Karpas-422 (cell line): Measurements from ENCODE around the gene HOXD10. TPM values are rescaled to one million over a fixed set of nuclear protein-coding genes. Genes with fewer than 3 reads are reported as not detected.

Experiments
- DNase-seq: peaks from one replicate; pipeline ENCODE4 v3.0.0-alpha.2; 2015
- H2AFZ ChIP-seq: fragments of 200-600 bp; sonication (generic); 2 replicates; pipeline ENCODE4 v1.6.1; 2014; ENCODE audit warnings: antibody characterized with exemption, low read length, mixed read lengths
- H3K27ac ChIP-seq: fragments of 200-600 bp; sonication (generic); 2 replicates; pipeline ENCODE4 v1.5.1; 2014; ENCODE audit warnings: mild to moderate bottlenecking, low read length, moderate library complexity
- H3K27me3 ChIP-seq: fragments of 200-600 bp; sonication (generic); 2 replicates; pipeline ENCODE4 v1.6.1; 2014; ENCODE audit warnings: low read length, mixed read lengths
- H3K36me3 ChIP-seq: fragments of 200-600 bp; sonication (generic); 2 replicates; pipeline ENCODE4 v1.6.1; 2014; ENCODE audit warnings: low read length, mixed read lengths; ENCODE audit not compliant: insufficient read depth
- H3K4me1 ChIP-seq: fragments of 200-600 bp; sonication (generic); 2 replicates; pipeline ENCODE4 v1.6.1; 2014; ENCODE audit warnings: mild to moderate bottlenecking, low read length, mixed read lengths
- H3K4me2 ChIP-seq: fragments of 200-600 bp; sonication (generic); 2 replicates; pipeline ENCODE4 v1.6.1; 2014; ENCODE audit warnings: low read length, low read depth, mild to moderate bottlenecking; ENCODE audit not compliant: poor library complexity, severe bottlenecking
- H3K4me3 ChIP-seq: fragments of 200-600 bp; sonication (generic); 2 replicates; pipeline ENCODE4 v1.5.1; 2014; ENCODE audit warnings: mild to moderate bottlenecking, antibody characterized with exemption, low read length, mixed read lengths
- H3K79me2 ChIP-seq: fragments of 200-600 bp; sonication (generic); 2 replicates; pipeline ENCODE4 v1.6.1; 2014; ENCODE audit warnings: mild to moderate bottlenecking, low read length, mixed read lengths
- H3K9ac ChIP-seq: fragments of 200-600 bp; sonication (generic); 2 replicates; pipeline ENCODE4 v1.6.0; 2014; ENCODE audit warnings: low read length
- H3K9me2 ChIP-seq: fragments of 200-600 bp; sonication (generic), shearing (Covaris generic); replicated peaks from 2 replicates; pipeline ENCODE4 v1.6.0; 2014; ENCODE audit warnings: mild to moderate bottlenecking, low read length, moderate library complexity; ENCODE audit not compliant: insufficient read depth
- H3K9me3 ChIP-seq: fragments of 300-700, 200-600 bp; sonication (generic); 2 replicates; pipeline ENCODE4 v1.6.1; 2014; ENCODE audit warnings: low read length, mixed read lengths
- H4K20me1 ChIP-seq: fragments of 200-600 bp; sonication (generic); 2 replicates; pipeline ENCODE4 v1.6.1; 2014; ENCODE audit warnings: mild to moderate bottlenecking, antibody characterized with exemption, low read length, low read depth; ENCODE audit not compliant: insufficient read depth
- total RNA-seq: library from RNA; depleted of rRNA; stranded (reverse); fragments of >200 nt; shearing (Covaris generic); gene quantifications from 2 replicates; pipeline ENCODE4 v1.2.3, GENCODE V29; 2014; ENCODE audit warnings: low replicate concordance; rRNA removed

Gene HOXD10
- not detected in 2 replicates for total RNA-seq

DNA sequence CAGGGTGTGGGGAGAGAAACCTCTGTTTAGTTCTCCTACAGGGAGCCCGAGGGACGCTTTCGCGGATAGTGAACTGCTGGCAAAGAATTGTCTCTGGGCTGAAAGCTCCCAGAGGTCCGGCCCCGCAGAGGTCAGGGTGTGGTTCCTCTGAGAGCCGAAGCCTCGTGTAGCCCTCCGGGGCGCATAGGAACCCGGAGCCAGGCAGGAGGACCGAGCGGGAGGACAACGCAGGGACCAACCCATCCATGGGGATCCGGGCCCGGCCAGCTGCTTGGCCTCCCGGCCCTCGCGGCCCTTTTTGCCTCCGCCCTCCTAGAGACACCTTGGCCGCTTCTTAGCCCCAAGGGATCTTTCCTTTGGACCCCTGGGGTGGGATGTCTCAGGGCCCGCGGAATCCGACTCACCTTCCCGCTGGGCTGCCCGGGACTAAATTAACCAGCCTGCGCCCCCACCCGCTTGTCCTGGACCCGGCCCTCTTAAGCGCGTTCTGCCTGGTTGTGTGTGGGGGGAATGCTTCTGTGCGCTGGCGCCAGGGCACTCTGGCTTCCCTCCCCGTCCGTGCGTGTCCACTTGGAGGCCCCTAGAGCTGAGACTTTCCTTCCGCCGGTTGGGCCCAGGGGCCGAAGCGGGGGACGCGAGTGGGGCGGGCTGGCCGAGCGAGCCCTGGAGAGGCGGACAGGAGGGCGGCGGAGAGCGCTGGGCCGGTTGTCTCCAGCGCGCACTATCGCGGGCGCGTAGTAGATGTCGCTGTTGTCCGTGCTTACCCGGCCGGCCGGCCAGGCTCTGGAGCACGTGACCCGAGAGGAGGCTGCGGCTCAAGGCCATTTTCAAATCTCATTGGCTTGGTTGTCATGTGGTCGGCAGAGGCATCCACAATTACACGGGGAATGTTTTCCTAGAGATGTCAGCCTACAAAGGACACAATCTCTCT, at the start of gene HOXD10:
TSS of gene HOXD10 (plus strand) at position 896 of the 931 bp plus-strand sequence. CDS start 56 bp downstream, outside the sequence.
- Histone ChIP-seq H3K9me3 (no peaks in the 10 kb centered on the region), H3K4me2 (no peak within 1 kb of the TSS)

GRCh38 chr2:176067589-176068418, 48.8 kb upstream of the HOXD10 start:
- H3K27me3 ChIP-seq = no peaks in the 10 kb centered on the region

More for the DNA sequence above, at the start of gene HOXD10:
- H3K36me3 ChIP-seq = no peaks in the 10 kb centered on the region
- H3K27ac ChIP-seq = no peak within 1 kb of the TSS
- H3K4me1 ChIP-seq = peaks cover 4% of the 10 kb centered on the region
- no peaks in the 10 kb centered on the region for H4K20me1 ChIP-seq
- H3K79me2 ChIP-seq = no peaks in the 10 kb centered on the region
- H3K9ac ChIP-seq = no peak within 1 kb of the TSS
- H3K4me3 ChIP-seq = no peak within 1 kb of the TSS
- H3K9me2 ChIP-seq = no peaks in the 10 kb centered on the region
- H2AFZ ChIP-seq = no peak within 1 kb of the TSS
- DNase-seq = no peak
- H3K27me3 ChIP-seq = no peaks in the 10 kb centered on the region

DNA sequence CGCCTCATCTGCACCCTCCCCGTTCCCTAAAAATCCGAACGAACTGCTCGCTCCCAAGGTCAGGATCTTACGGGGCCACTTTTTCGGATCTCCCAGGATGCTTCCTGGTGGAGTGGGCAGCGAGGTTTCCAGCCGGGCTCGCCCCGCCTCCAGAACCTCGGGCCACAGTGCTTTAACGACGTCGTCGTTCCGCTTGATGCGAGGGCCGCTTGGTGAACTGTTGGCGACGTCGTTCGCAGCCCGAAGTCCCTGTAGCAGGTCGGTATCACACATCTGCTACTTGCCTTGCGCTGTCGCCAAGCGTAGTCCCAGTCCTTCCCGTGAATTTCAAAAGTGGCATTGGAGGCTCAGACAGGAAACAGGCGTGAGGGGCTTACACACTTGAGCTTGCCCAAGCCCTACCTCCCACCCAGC, 48.2 kb upstream of the HOXD10 start:
- Histone ChIP-seq H3K9me2 (no peaks in the 10 kb centered on the region), H3K9me3 (no peaks in the 10 kb centered on the region), H3K36me3 (no peaks in the 10 kb centered on the region), H4K20me1 (no peaks in the 10 kb centered on the region), H3K27me3 (no peaks in the 10 kb centered on the region), H2AFZ (no peak overlapping the region), H3K9ac (no peak overlapping the region), H3K4me1 (peaks cover 10% of the 10 kb centered on the region), H3K4me3 (no peak overlapping the region), H3K27ac (no peak overlapping the region), H3K4me2 (no peak overlapping the region), H3K79me2 (no peaks in the 10 kb centered on the region)
- DNase-seq = no peak

More at GRCh38 chr2:176067589-176068418, 48.8 kb upstream of the HOXD10 start:
- Histone ChIP-seq H3K4me1 (peaks cover 10% of the 10 kb centered on the region), H3K36me3 (no peaks in the 10 kb centered on the region), H3K27ac (no peak overlapping the region), H3K4me2 (no peak overlapping the region), H2AFZ (no peak overlapping the region), H3K4me3 (no peak overlapping the region), H4K20me1 (no peaks in the 10 kb centered on the region), H3K79me2 (no peaks in the 10 kb centered on the region), H3K9me2 (no peaks in the 10 kb centered on the region), H3K9ac (no peak overlapping the region), H3K9me3 (no peaks in the 10 kb centered on the region)
- DNase-seq = no peak

DNA sequence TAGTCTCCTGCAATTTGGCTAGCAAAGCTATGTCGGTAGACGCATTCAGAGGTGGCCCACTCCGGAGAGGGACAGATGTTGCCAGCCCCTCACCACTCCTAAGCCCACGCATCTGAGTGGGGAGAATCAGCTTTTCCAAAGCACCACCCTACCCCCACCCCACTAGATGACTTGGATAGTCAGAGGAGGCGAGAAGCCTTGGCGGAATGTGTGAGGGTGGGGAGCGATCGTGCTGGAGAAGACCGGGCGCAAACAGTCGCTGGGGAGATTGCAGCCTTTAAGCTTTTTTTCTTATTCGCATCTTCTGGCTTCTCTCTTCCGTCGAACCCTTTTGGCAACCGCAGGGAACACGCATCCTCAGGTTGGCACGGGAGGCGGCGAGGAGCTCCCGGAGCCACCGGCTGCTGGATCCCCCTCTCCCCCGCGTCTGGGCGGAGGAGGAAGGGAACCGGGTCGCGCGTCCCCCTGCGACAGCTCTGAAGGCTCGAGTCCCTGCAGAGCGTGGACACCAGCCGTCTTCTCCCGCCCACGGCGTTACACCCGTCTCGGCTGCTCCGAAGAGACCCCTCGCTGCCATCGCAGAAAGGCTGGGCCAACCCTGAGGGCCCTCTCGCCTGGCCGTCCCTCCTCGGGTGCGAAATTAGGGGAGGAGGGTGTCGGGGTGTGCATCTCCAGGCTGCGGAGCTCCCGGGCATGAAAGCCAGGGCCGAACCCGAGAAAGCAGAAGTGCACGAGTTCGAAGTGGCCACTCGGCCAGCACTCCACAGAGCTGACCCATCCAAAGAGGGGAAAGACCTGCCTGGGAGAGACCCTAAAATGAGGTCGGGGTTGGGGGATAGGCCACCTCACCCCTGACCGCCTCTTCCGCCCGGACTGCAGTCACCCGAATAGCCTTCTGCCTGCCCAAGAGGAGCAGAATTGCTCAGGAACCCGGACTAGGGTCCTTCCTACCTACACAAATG, 45.0 kb upstream of the HOXD10 start:
- no peaks in the 10 kb centered on the region for H3K36me3 ChIP-seq
- no peaks in the 10 kb centered on the region for H3K9me3 ChIP-seq
- no peak overlapping the region for H3K9ac ChIP-seq
- H4K20me1 ChIP-seq = no peaks in the 10 kb centered on the region
- peaks cover 7% of the 10 kb centered on the region for H3K4me1 ChIP-seq
- no peak overlapping the region for H2AFZ ChIP-seq
- no peaks in the 10 kb centered on the region for H3K9me2 ChIP-seq
- no peaks in the 10 kb centered on the region for H3K27me3 ChIP-seq
- H3K79me2 ChIP-seq = no peaks in the 10 kb centered on the region
- no peak for DNase-seq
- no peak overlapping the region for H3K4me2 ChIP-seq
- H3K27ac ChIP-seq = no peak overlapping the region
- H3K4me3 ChIP-seq = no peak overlapping the region

DNA sequence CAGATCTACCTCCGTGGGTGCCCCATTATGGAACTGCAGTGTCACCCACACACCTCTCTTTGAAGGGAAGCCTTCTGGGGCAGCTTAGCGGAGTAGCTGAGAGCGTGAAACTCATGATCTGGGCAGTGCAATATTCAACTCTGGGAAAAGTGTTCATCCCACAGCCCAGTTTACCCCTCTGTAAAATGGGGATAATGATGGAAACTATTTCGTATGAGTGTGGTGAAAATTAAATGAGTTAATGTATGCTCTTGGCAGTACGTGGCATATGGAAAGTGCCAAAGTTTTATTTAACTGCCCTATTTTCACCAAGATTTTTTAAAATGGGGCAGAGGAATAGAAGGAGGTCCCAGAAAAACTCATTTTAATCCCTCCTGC, 44.3 kb upstream of the HOXD10 start:
- no peaks in the 10 kb centered on the region for H3K9me2 ChIP-seq
- peaks cover 7% of the 10 kb centered on the region for H3K4me1 ChIP-seq
- H2AFZ ChIP-seq = no peak overlapping the region
- no peaks in the 10 kb centered on the region for H3K9me3 ChIP-seq
- H3K79me2 ChIP-seq = no peaks in the 10 kb centered on the region
- no peaks in the 10 kb centered on the region for H4K20me1 ChIP-seq
- DNase-seq = no peak
- H3K4me3 ChIP-seq = no peak overlapping the region
- H3K27me3 ChIP-seq = no peaks in the 10 kb centered on the region
- no peaks in the 10 kb centered on the region for H3K36me3 ChIP-seq
- no peak overlapping the region for H3K9ac ChIP-seq
- no peak overlapping the region for H3K27ac ChIP-seq
- H3K4me2 ChIP-seq = no peak overlapping the region

GRCh38 chr2:176072951-176073904, 43.4 kb upstream of the HOXD10 start:
- Histone ChIP-seq H3K27me3 (no peaks in the 10 kb centered on the region), H3K4me3 (no peak overlapping the region), H3K79me2 (no peaks in the 10 kb centered on the region)

DNA sequence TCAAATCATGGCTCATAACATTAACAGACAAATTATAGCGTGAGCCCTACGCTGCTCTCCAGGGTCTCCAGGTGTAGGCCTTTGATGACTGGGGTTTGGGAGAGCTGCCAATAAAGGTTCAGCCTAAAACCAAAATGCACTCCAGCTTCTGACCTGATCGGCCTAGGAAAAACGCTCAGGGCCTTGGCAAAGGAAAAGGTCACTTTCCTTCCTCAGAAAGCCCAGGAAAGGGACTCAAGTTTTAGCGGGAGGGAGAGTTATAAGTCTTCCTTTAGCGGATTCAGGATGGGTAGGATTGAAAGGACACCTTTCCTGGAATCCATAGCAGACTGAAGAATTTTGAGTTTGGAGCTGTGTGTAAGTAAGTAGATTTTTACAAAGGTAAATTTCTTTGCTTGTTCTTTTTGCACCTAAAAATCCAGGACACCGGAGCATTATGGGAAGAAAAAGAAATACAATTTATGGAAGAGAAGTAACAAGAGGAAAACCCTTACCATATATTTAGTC, 41.6 kb upstream of the HOXD10 start:
- Histone ChIP-seq H3K36me3 (no peaks in the 10 kb centered on the region), H3K9me2 (no peaks in the 10 kb centered on the region), H2AFZ (no peak overlapping the region), H3K27ac (no peak overlapping the region), H4K20me1 (no peaks in the 10 kb centered on the region), H3K4me1 (no peaks in the 10 kb centered on the region), H3K9ac (no peak overlapping the region), H3K4me2 (no peak overlapping the region), H3K4me3 (no peak overlapping the region), H3K9me3 (no peaks in the 10 kb centered on the region), H3K27me3 (no peaks in the 10 kb centered on the region), H3K79me2 (no peaks in the 10 kb centered on the region)
- DNase-seq = no peak

More at GRCh38 chr2:176072951-176073904, 43.4 kb upstream of the HOXD10 start:
- Histone ChIP-seq H4K20me1 (no peaks in the 10 kb centered on the region), H3K9me3 (no peaks in the 10 kb centered on the region), H3K36me3 (no peaks in the 10 kb centered on the region), H3K9me2 (no peaks in the 10 kb centered on the region), H3K9ac (no peak overlapping the region), H3K4me2 (no peak overlapping the region), H2AFZ (no peak overlapping the region), H3K27ac (no peak overlapping the region), H3K4me1 (peaks cover 7% of the 10 kb centered on the region)
- DNase-seq = no peak
